ENCODE data around the gene ZFP92. TPM values are rescaled to one million over a fixed set of nuclear protein-coding genes. Genes with fewer than 3 reads are reported as not detected.

ZFP92 gene
- total and polyA plus RNA-seq, 2 of the 8 experiments (the other 6 are each of a cell fraction or from before 2014, with no cell fraction given): 0.14 to 0.41 TPM

- ChIA-PET POLR2A (ENCODE audit: partially characterized antibody) (no interaction called here), CTCF (ENCODE audit: partially characterized antibody) (no interaction called here)
- Histone ChIP-seq H3K27ac (ENCODE audit: low read depth, low read length) (no peak overlapping the region), H2BK12ac (ENCODE audit: low read depth, low read length) (no peak overlapping the region), H3K36me3 (ENCODE audit: control insufficient read depth in 2 of 4, insufficient read depth in 4 of 4, low read length in 3 of 4) (no peaks in the 10 kb centered on the region), H3K18ac (ENCODE audit: extremely low read depth, low read length) (no peak overlapping the region), H2BK5ac (ENCODE audit: low read depth, low read length) (no peak overlapping the region), H3K9me3 (ENCODE audit: insufficient read depth in 2 of 2, low read depth in 1 of 2, low read length in 1 of 2) (no peaks in the 10 kb centered on the region; a peak in 1 of 4 replicates), H3K9ac (replicated peaks in 1 of 4; ENCODE audit: extremely low read depth in 1 of 4, low read depth in 3 of 4, low read length in 3 of 4) (no peak overlapping the region), H2BK120ac (replicated peaks; ENCODE audit: low read depth, low read length) (no peak overlapping the region), H2BK20ac (ENCODE audit: low read length) (no peak overlapping the region), H4K20me1 (replicated peaks in 1 of 2; ENCODE audit: control insufficient read depth in 1 of 2, insufficient read depth in 2 of 2, low read length in 2 of 2) (no peaks in the 10 kb centered on the region), H3K56ac (replicated peaks; ENCODE audit: insufficient read length, low read depth, low read length) (no peak overlapping the region), H2AK5ac (ENCODE audit: low read depth, low read length) (no peak overlapping the region), H3K23ac (ENCODE audit: insufficient read length) (no peak overlapping the region), H2AFZ (ENCODE audit: low read length) (no peak overlapping the region), H3K4ac (replicated peaks; ENCODE audit: insufficient read length, low read depth, low read length) (no peak overlapping the region), H3K4me3 (ENCODE audit: extremely low read depth in 1 of 4, insufficient read depth in 2 of 4, low read depth in 3 of 4, low read length in 4 of 4) (no peak overlapping the region), H2BK15ac (ENCODE audit: low read length) (no peak overlapping the region), H3K27me3 (replicated peaks in 1 of 4; ENCODE audit: control insufficient read depth in 3 of 4, extremely low read depth in 1 of 4, insufficient read depth in 3 of 4, low read length in 3 of 4) (no peaks in the 10 kb centered on the region; a peak in 1 of 7 replicates), H3K79me1 (ENCODE audit: low read depth, low read length) (no peaks in the 10 kb centered on the region), H3K14ac (ENCODE audit: insufficient read length) (no peak overlapping the region), H3K4me1 (replicated peaks in 1 of 4; ENCODE audit: control insufficient read depth in 3 of 4, insufficient read depth in 4 of 4, low read length in 3 of 4) (no peaks in the 10 kb centered on the region), H3K23me2 (ENCODE audit: low read depth, low read length) (peaks cover 4% of the 10 kb centered on the region; the same call in 1 of the 2 replicates), H3K79me2 (ENCODE audit: control insufficient read depth in 1 of 2, insufficient read depth in 2 of 2, low read length in 2 of 2) (no peaks in the 10 kb centered on the region), H3K4me2 (ENCODE audit: insufficient read depth in 1 of 2, low read depth in 2 of 2, low read length in 2 of 2) (no peak overlapping the region), H4K91ac (replicated peaks; ENCODE audit: insufficient read length, low read length) (no peak overlapping the region), H4K5ac (ENCODE audit: insufficient read length, low read depth, low read length) (no peak overlapping the region), H4K8ac (ENCODE audit: extremely low read depth, insufficient read depth, low read length) (no peak overlapping the region)
- FAIRE-seq (no peak), DNase-seq (ENCODE audit: low read depth in 1 of 2, low spot score in 2 of 2) (no peak)
- no peak for TF ChIP-seq USF2 (IDR thresholded peaks at IDR 0.05; ENCODE audit: low read length)
- no peak for TF ChIP-seq FOSL1 (IDR thresholded peaks at IDR 0.05; ENCODE audit: insufficient read depth, low read depth, low read length)
- no peak for TF ChIP-seq CHD1 (IDR thresholded peaks at IDR 0.05; ENCODE audit: low read depth, low read length)
- no CpG with 5 or more reads among the region's 26 CpGs for WGBS, 2 experiments (ENCODE audit: extremely low coverage in 1 of 2, insufficient coverage in 1 of 2, insufficient read length in 1 of 2, insufficient replicate concordance in 2 of 2, low coverage in 1 of 2, low lambda C conversion rate in 2 of 2, missing lambda C conversion rate in 1 of 2)
These were observed 14.7 kb upstream of the ZFP92 start for GRCh38 chrX:153396320-153397195.

Data from H1 (cell line).